Measurements from ENCODE around the gene KIAA1671.

KIAA1671 gene

DNA sequence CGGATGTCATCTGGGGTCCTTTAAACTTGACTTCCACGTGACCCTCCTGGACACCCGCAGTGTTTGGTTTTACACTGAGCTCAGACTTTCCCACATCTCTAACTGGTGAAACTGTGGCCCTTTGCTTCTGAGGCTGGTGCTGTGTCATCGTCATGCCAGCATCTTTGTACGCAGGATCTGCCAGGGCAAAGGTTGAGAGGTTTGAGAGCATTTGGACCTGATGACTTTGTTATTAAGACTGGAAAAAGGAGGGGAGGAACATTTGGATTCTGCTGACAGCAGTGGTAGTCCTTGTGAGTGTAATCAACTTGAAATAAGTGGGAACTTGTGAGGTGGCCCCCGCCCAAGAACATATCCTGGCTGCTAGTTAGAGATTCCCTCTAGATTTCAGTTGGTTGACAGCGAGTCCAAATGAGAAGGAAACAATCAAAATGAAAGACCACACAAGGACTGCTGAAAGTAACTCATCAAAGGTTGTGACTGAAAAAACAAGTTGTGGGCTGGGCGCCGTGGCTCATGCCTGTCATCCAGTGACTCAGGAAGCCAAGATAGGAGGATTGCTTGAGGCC, 102.5 kb downstream of the KIAA1671 start:
- Histone ChIP-seq H4K91ac (ENCODE audit: low read depth, low read length) (peak overlapping the region; percentile 74), H3K9ac (ENCODE audit: low read length) (no peak overlapping the region), H3K18ac (ENCODE audit: low read length) (no peak overlapping the region), H3K36me3 (ENCODE audit: control insufficient read depth in 1 of 2, insufficient read depth in 2 of 2, low read length in 2 of 2) (no peaks in the 10 kb centered on the region), H3K27ac (ENCODE audit: low read depth, low read length) (no peak overlapping the region), H3K4me2 (ENCODE audit: low read length) (no peak overlapping the region), H3K79me2 (ENCODE audit: control insufficient read depth, insufficient read depth, low read length, poor library complexity) (no peaks in the 10 kb centered on the region), H3K14ac (ENCODE audit: low read length) (no peak overlapping the region), H2BK120ac (ENCODE audit: insufficient read depth, low read length, poor library complexity) (no peak overlapping the region), H2BK5ac (ENCODE audit: low read depth, low read length, poor library complexity) (no peak overlapping the region), H2AFZ (ENCODE audit: insufficient read depth, low read length, poor library complexity) (no peak overlapping the region), H3K4me1 (ENCODE audit: control insufficient read depth in 1 of 2, insufficient read depth in 2 of 2, low read length in 2 of 2) (peaks cover 0 to 3% of the 10 kb centered on the region in 2 experiments), H3K4ac (ENCODE audit: low read depth, low read length) (no peak overlapping the region), H3K9me3 (ENCODE audit: insufficient read depth, low read depth, low read length) (peaks cover 3% of the 10 kb centered on the region), H2AK5ac (ENCODE audit: low read length) (no peak overlapping the region), H3K23ac (ENCODE audit: low read length) (no peak overlapping the region), H3K4me3 (ENCODE audit: low read depth, low read length) (no peak overlapping the region), H4K8ac (ENCODE audit: low read depth, low read length) (no peak overlapping the region), H4K12ac (ENCODE audit: low read depth, low read length) (no peak overlapping the region), H2BK12ac (ENCODE audit: low read length) (no peak overlapping the region), H3K79me1 (ENCODE audit: low read length) (peaks cover 3% of the 10 kb centered on the region), H3K27me3 (ENCODE audit: insufficient read depth, low read length) (no peaks in the 10 kb centered on the region)
- WGBS (ENCODE audit: extremely low coverage, insufficient coverage, insufficient read length): no CpG with 5 or more reads among the region's 9 CpGs
- peak in 1 of 2 donors; percentile 46 for DNase-seq

DNA sequence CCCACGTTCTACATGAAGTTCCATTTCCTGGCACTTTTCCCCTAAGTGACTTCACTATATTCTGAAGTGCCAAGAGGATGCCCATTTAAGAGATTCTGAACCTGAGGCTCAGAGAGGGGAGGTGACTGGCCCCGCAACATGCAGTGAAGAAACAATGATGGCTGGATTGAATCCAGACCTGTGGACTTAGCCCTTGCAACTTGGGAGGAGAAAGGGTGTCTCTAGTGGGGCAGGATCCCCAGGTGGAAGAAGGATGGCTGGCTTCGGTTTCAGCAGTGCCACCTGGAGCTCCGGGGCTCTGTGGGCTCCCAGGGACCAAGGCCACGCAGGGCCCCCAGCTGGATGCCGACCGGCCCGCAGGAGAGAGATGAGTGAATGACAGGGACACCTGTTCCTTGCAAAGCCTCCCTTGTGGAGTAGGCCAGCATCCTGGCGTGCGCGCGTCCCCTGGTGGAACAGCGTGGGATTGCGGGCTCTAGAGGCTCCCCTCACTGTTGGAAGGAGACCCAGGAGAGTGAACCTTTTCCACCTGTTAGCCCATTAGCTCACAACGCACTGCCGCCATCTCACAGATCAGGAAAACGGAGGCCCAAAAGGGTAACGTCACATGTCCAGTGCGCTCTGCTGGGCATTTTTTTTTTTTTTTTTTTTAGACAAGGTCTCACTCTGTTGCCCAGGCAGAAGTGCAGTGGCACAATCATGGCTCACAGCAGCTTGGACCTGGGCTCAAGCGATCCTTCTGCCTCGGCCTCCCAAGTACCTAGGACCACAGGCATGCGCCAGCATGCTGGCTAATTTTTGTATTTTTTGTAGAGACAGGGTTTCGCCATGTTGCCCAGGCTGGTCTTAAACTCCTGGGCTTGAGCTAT, 104.7 kb downstream of the KIAA1671 start:
- H4K8ac ChIP-seq (ENCODE audit: low read depth, low read length): no peak overlapping the region
- no peak overlapping the region for H3K4me3 ChIP-seq (ENCODE audit: low read depth, low read length)
- H2BK5ac ChIP-seq (ENCODE audit: low read depth, low read length, poor library complexity): no peak overlapping the region
- H3K27ac ChIP-seq (ENCODE audit: low read depth, low read length): no peak overlapping the region
- H3K9me3 ChIP-seq (ENCODE audit: insufficient read depth, low read depth, low read length): no peaks in the 10 kb centered on the region
- no peak overlapping the region for H2BK12ac ChIP-seq (ENCODE audit: low read length)
- H3K79me2 ChIP-seq (ENCODE audit: control insufficient read depth, insufficient read depth, low read length, poor library complexity): peaks cover 1% of the 10 kb centered on the region
- H4K91ac ChIP-seq (ENCODE audit: low read depth, low read length): no peak overlapping the region
- peaks cover 7% of the 10 kb centered on the region for H3K79me1 ChIP-seq (ENCODE audit: low read length)
- no peak overlapping the region for H3K4ac ChIP-seq (ENCODE audit: low read depth, low read length)
- no peak overlapping the region for H3K18ac ChIP-seq (ENCODE audit: low read length)
- WGBS (ENCODE audit: extremely low coverage, insufficient coverage, insufficient read length): no CpG with 5 or more reads among the region's 23 CpGs
- no peak overlapping the region for H2AFZ ChIP-seq (ENCODE audit: insufficient read depth, low read length, poor library complexity)
- no peak overlapping the region for H3K4me2 ChIP-seq (ENCODE audit: low read length)
- H2BK120ac ChIP-seq (ENCODE audit: insufficient read depth, low read length, poor library complexity): no peak overlapping the region
- no peaks in the 10 kb centered on the region for H3K27me3 ChIP-seq (ENCODE audit: insufficient read depth, low read length)
- H3K9ac ChIP-seq (ENCODE audit: low read length): no peak overlapping the region
- no peak overlapping the region for H4K12ac ChIP-seq (ENCODE audit: low read depth, low read length)
- peaks cover 6 to 9% of the 10 kb centered on the region in 2 experiments for H3K4me1 ChIP-seq (ENCODE audit: control insufficient read depth in 1 of 2, insufficient read depth in 2 of 2, low read length in 2 of 2)
- no peak overlapping the region for H3K14ac ChIP-seq (ENCODE audit: low read length)
- H2AK5ac ChIP-seq (ENCODE audit: low read length): no peak overlapping the region
- DNase-seq: peak; percentile 71 to 86
- H3K36me3 ChIP-seq (ENCODE audit: control insufficient read depth in 1 of 2, insufficient read depth in 2 of 2, low read length in 2 of 2): no peaks in the 10 kb centered on the region
- H3K23ac ChIP-seq (ENCODE audit: low read length): no peak overlapping the region

DNA sequence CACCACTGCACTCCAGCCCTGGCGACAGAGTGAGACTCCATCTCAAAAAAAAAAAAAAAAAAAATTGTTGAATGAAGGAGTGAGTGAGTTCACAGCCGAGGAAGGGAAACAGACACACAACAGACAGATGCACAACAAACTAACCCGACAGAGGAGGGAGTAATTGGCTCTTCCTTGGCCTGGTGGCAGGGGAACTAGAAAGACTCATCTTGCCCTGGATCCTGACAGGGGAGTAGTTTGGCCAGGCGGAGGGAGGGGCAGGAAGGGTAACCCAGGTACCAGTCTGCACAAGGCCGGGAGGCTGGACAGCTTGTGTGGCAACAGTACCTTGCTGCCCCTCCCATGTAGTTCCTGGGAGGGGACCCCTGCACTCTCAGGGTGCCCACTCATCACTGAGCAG, 106.9 kb downstream of the KIAA1671 start:
- Histone ChIP-seq H4K12ac (ENCODE audit: low read depth, low read length) (no peak overlapping the region), H3K4me2 (ENCODE audit: low read length) (no peak overlapping the region), H2BK12ac (ENCODE audit: low read length) (no peak overlapping the region), H3K9ac (ENCODE audit: low read length) (no peak overlapping the region), H3K79me1 (ENCODE audit: low read length) (peaks cover 10% of the 10 kb centered on the region), H2BK120ac (ENCODE audit: insufficient read depth, low read length, poor library complexity) (no peak overlapping the region), H3K36me3 (ENCODE audit: control insufficient read depth in 1 of 2, insufficient read depth in 2 of 2, low read length in 2 of 2) (no peaks in the 10 kb centered on the region), H4K8ac (ENCODE audit: low read depth, low read length) (no peak overlapping the region), H4K91ac (ENCODE audit: low read depth, low read length) (peak overlapping the region; percentile 39), H3K4ac (ENCODE audit: low read depth, low read length) (no peak overlapping the region), H2AFZ (ENCODE audit: insufficient read depth, low read length, poor library complexity) (no peak overlapping the region), H3K14ac (ENCODE audit: low read length) (no peak overlapping the region), H3K9me3 (ENCODE audit: insufficient read depth, low read depth, low read length) (no peaks in the 10 kb centered on the region), H3K27me3 (ENCODE audit: insufficient read depth, low read length) (no peaks in the 10 kb centered on the region), H2AK5ac (ENCODE audit: low read length) (peak overlapping the region; percentile 39), H3K4me1 (ENCODE audit: control insufficient read depth in 1 of 2, insufficient read depth in 2 of 2, low read length in 2 of 2) (peaks cover 8 to 9% of the 10 kb centered on the region in 2 experiments), H3K27ac (ENCODE audit: low read depth, low read length) (no peak overlapping the region), H3K79me2 (ENCODE audit: control insufficient read depth, insufficient read depth, low read length, poor library complexity) (peaks cover 1% of the 10 kb centered on the region), H3K23ac (ENCODE audit: low read length) (no peak overlapping the region), H2BK5ac (ENCODE audit: low read depth, low read length, poor library complexity) (peak overlapping the region; percentile 32), H3K18ac (ENCODE audit: low read length) (no peak overlapping the region), H3K4me3 (ENCODE audit: low read depth, low read length) (no peak overlapping the region)
- no peak for DNase-seq
- WGBS (ENCODE audit: extremely low coverage, insufficient coverage, insufficient read length): no CpG with 5 or more reads among the region's 5 CpGs

DNA sequence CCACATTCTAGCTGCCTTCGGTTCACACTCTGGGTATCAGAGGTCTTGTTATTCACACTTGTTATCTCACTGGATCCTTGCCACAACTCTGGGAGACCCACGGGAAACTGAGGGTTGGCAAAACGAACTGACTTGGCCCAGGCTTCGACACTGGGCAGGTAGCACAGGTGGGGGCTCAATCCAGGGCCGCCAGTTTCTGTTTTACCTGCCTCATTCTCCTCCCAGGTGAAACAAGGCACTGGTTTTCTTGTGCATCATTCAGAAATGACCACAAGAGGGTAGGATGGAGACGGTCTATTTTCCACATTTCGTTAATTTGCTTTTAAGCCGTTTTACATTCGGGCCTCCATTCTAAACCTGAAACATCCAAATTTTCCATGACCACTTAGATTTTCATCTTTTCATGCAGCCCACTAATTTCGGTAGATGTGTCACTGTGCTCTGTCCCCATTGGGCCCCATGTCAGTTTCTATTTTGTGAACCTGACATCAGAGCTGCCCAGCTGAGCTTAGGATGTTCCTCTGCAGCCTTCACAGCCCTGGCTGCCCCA, 108.1 kb downstream of the KIAA1671 start:
- Histone ChIP-seq H3K4me1 (ENCODE audit: control insufficient read depth in 1 of 2, insufficient read depth in 2 of 2, low read length in 2 of 2) (peaks cover 8 to 9% of the 10 kb centered on the region in 2 experiments), H3K79me2 (ENCODE audit: control insufficient read depth, insufficient read depth, low read length, poor library complexity) (peaks cover 1% of the 10 kb centered on the region), H3K79me1 (ENCODE audit: low read length) (peaks cover 13% of the 10 kb centered on the region), H3K27me3 (ENCODE audit: insufficient read depth, low read length) (no peaks in the 10 kb centered on the region), H3K27ac (ENCODE audit: low read depth, low read length) (no peak overlapping the region), H3K4ac (ENCODE audit: low read depth, low read length) (no peak overlapping the region), H3K18ac (ENCODE audit: low read length) (no peak overlapping the region), H4K91ac (ENCODE audit: low read depth, low read length) (no peak overlapping the region), H3K4me3 (ENCODE audit: low read depth, low read length) (no peak overlapping the region), H4K8ac (ENCODE audit: low read depth, low read length) (no peak overlapping the region), H3K23ac (ENCODE audit: low read length) (no peak overlapping the region), H3K4me2 (ENCODE audit: low read length) (no peak overlapping the region), H2BK12ac (ENCODE audit: low read length) (no peak overlapping the region), H2BK5ac (ENCODE audit: low read depth, low read length, poor library complexity) (no peak overlapping the region), H3K9ac (ENCODE audit: low read length) (no peak overlapping the region), H2AFZ (ENCODE audit: insufficient read depth, low read length, poor library complexity) (no peak overlapping the region), H4K12ac (ENCODE audit: low read depth, low read length) (no peak overlapping the region), H3K14ac (ENCODE audit: low read length) (no peak overlapping the region), H3K9me3 (ENCODE audit: insufficient read depth, low read depth, low read length) (no peaks in the 10 kb centered on the region), H2BK120ac (ENCODE audit: insufficient read depth, low read length, poor library complexity) (no peak overlapping the region), H3K36me3 (ENCODE audit: control insufficient read depth in 1 of 2, insufficient read depth in 2 of 2, low read length in 2 of 2) (no peaks in the 10 kb centered on the region), H2AK5ac (ENCODE audit: low read length) (no peak overlapping the region)
- no CpG with 5 or more reads among the region's 10 CpGs for WGBS (ENCODE audit: extremely low coverage, insufficient coverage, insufficient read length)
- DNase-seq: peak in 1 of 2 donors; percentile 50
